ENCODE measurements around the gene IFNAR2. TPM values are rescaled to one million over a fixed set of nuclear protein-coding genes. Genes with fewer than 3 reads are reported as not detected.

Gene IFNAR2
- total RNA-seq, 1 experiment from 2014 or later, result 2.1 TPM

DNA sequence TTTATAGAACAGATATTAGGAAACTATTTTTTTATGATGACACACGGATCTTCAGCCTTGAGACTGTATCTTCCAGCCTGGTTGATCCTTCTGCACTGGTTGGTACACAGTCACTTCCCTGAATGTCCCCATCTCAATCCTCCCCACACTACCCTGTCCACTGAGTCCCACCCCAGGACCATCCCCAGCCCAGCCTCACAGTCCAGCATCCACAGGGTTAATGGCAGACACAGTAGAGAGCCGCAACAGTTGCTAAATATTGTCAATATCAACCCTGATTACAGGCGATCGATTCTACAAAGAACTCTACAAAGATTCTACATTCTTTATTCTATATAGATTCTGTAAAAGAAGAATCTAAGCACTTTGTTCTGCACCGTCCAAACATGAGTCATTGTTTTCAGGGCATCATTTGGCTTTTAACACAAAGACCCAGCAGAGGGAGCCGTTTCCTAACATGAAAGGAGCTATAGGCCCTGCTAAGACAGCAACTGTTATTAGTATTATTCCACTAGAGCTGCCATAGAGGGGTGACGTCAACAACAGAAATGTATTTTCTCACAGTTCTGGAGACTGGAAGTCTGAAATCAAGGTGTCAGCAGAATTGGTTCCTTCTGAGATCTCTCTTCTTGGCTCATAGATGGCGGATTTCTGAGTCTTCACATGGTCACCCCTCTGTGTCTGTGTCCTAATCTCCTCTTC is 30.1 kb upstream of the IFNAR2 start:
- no peaks in the 10 kb centered on the region for H3K27me3 ChIP-seq (ENCODE audit: low read length)
- no peak overlapping the region for H3K4me3 ChIP-seq (ENCODE audit: low read length)
- ChIA-PET CTCF (interaction anchor here (0.5 to 1.1 kb wide), 13 partner anchors 34 to 684 kb away, joined by 3 to 19 read pairs (median 7); partner anchors contain the start of genes IFNAR1, IL10RB and TMEM50B), POLR2A (ENCODE audit: unreplicated experiment) (interaction anchor here (0.6 kb wide), 2 partner anchors 115 to 245 kb away, joined by 3 to 5 read pairs; no protein-coding TSS in a partner anchor)
- H3K36me3 ChIP-seq (ENCODE audit: low read depth, low read length), result no peaks in the 10 kb centered on the region
- peaks cover 22% of the 10 kb centered on the region for H3K4me1 ChIP-seq (ENCODE audit: insufficient read depth, low read length)
- peak overlapping the region; percentile 23; the same call in 1 of the 2 replicates for H3K9ac ChIP-seq (ENCODE audit: low read length)
- no peaks in the 10 kb centered on the region for H3F3A ChIP-seq (ENCODE audit: low read length, unreplicated experiment)
- no peak overlapping the region for H3K27ac ChIP-seq (ENCODE audit: low read length)
- no peak for TF ChIP-seq EZH2phosphoT487 (IDR thresholded peaks at IDR 0.05; ENCODE audit: borderline replicate concordance, low read length)
- TF ChIP-seq CTCF (conservative IDR thresholded peaks at IDR 0.05; ENCODE audit: low read depth, low read length), result peak; percentile 93
- TF ChIP-seq EZH2 (IDR thresholded peaks at IDR 0.05; ENCODE audit: low read length, unreplicated experiment), result no peak
- H2AFZ ChIP-seq (ENCODE audit: low read length), result no peak overlapping the region
- no peaks in the 10 kb centered on the region for H3K79me2 ChIP-seq (ENCODE audit: low read length)
- no peaks in the 10 kb centered on the region for H4K20me1 ChIP-seq (ENCODE audit: low read length)
- H3K9me3 ChIP-seq (ENCODE audit: low read length), result no peaks in the 10 kb centered on the region
- peak; percentile 60 for ATAC-seq
- no TSS peak for BruUV-seq (replicated peaks)
- intact Hi-C loops (cut with micrococcal nuclease), result loop anchor here (1.0 to 5.0 kb wide), 8 partner anchors 30 to 407 kb away; partner anchors contain the start of genes IFNAR1, IFNAR2 and IL10RB
- no peak overlapping the region for H3K4me2 ChIP-seq (ENCODE audit: low read length)
- DNase-seq, result peak; percentile 95
- H3K9me2 ChIP-seq (replicated peaks; ENCODE audit: low read length), result no peaks in the 10 kb centered on the region

- TF ChIP-seq EZH2 (IDR thresholded peaks at IDR 0.05; ENCODE audit: low read length, unreplicated experiment), result no peak
- no peak for TF ChIP-seq EZH2phosphoT487 (IDR thresholded peaks at IDR 0.05; ENCODE audit: borderline replicate concordance, low read length)
- no peak for TF ChIP-seq CTCF (conservative IDR thresholded peaks at IDR 0.05; ENCODE audit: low read depth, low read length)
- Histone ChIP-seq H3K27ac (ENCODE audit: low read length) (no peak overlapping the region), H3K9me2 (replicated peaks; ENCODE audit: low read length) (no peaks in the 10 kb centered on the region), H3K9me3 (ENCODE audit: low read length) (no peaks in the 10 kb centered on the region), H3K79me2 (ENCODE audit: low read length) (no peaks in the 10 kb centered on the region), H3K4me1 (ENCODE audit: insufficient read depth, low read length) (peaks cover 25% of the 10 kb centered on the region), H3K4me2 (ENCODE audit: low read length) (no peak overlapping the region), H3F3A (ENCODE audit: low read length, unreplicated experiment) (no peaks in the 10 kb centered on the region), H3K27me3 (ENCODE audit: low read length) (no peaks in the 10 kb centered on the region), H2AFZ (ENCODE audit: low read length) (no peak overlapping the region), H3K4me3 (ENCODE audit: low read length) (no peak overlapping the region), H4K20me1 (ENCODE audit: low read length) (no peaks in the 10 kb centered on the region), H3K9ac (ENCODE audit: low read length) (no peak overlapping the region), H3K36me3 (ENCODE audit: low read depth, low read length) (no peaks in the 10 kb centered on the region)
- ChIA-PET POLR2A (ENCODE audit: unreplicated experiment) (no interaction called here), CTCF (no interaction called here)
- BruUV-seq (replicated peaks), result no TSS peak
- ATAC-seq (no peak), DNase-seq (no peak)
- intact Hi-C loops (cut with micrococcal nuclease), result loop anchor here (2.0 to 5.0 kb wide), 2 partner anchors 65 to 225 kb away; partner anchors contain the start of gene IL10RB
These were observed 27.8 kb upstream of the IFNAR2 start for GRCh38 chr21:33201956-33202355.
